ENCODE data around the gene ELP5.

GRCh38 chr17:7204336-7204735 is 47.7 kb upstream of the ELP5 start:
- TF ChIP-seq CTCF (IDR thresholded peaks at IDR 0.05): no peak
- TF ChIP-seq POLR2A (IDR thresholded peaks at IDR 0.05): no peak
- TF ChIP-seq POLR2AphosphoS5 (IDR thresholded peaks at IDR 0.05): no peak
